ENCODE data around the gene SPRED2. TPM values are rescaled to one million over a fixed set of nuclear protein-coding genes. Genes with fewer than 3 reads are reported as not detected.

The SPRED2 gene, protein sequence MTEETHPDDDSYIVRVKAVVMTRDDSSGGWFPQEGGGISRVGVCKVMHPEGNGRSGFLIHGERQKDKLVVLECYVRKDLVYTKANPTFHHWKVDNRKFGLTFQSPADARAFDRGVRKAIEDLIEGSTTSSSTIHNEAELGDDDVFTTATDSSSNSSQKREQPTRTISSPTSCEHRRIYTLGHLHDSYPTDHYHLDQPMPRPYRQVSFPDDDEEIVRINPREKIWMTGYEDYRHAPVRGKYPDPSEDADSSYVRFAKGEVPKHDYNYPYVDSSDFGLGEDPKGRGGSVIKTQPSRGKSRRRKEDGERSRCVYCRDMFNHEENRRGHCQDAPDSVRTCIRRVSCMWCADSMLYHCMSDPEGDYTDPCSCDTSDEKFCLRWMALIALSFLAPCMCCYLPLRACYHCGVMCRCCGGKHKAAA
- 13.9 and 15.2 TPM in 2 replicates for total RNA-seq

DNA sequence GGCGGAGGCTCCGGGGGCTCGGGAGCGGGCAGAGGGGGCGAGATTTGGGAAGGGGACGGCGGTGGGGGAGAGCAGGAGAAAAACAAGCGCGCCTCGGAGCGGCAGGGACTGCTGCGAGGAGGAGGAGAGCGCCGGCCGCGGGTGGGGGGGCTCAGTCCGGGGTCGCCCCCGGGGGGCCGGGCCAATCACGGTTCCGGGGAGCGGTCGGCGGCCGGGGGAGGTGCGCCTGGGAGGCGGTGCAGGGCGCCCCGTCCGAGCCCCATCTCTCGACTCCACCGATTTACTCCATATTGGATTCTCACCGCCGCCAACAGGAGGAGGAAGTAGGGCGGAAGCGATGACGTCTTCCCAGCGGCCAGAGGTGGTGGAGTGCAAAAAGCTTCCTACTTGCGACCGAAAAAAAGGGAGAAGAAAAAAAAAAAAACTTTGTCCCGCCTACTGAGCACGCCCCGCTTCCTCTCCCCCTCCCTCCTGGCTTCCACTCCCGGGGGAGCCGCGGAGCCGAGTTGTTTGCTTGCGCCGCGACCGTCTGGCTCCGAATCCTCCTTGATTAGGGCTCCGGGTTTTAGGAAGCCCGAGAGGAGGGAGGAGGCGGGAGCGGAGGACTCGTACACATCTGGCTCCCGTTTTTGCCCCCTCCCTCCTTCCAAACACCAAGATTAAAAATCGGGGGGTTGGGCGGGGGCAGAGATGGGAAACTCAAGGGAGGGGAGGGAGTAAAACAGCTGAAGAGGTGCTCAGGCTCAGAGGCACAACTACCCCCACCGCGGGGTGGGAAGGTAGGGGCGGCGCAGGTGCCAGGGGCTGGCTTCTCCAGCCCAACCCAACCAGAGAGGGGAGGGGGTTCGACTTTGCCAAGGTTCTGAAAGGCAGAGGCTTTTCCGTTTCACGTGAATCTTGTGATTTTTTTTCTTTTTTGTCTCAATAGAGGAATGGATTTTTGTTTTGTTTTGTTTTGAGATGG is at the start of gene SPRED2:
TSS of gene SPRED2 (minus strand) at position 373 of the 964 bp plus-strand sequence. CDS start 612 bp downstream, outside the sequence.

Other genes starting within 250 kb of the SPRED2 start
- gene ACTR2, start 204.8 kb downstream of the SPRED2 start, total RNA-seq = 56.7 and 87.2 TPM in 2 replicates